ENCODE measurements around the gene MAGEA10.
"Not testable (repeated sequence)": the region's sequence is repeated elsewhere in the genome, so short reads cannot be mapped to it uniquely, and the experiment has no call there.

Gene MAGEA10

GRCh38 chrX:152138388-152138784, at the start of gene MAGEA10:
Gene MAGEA10, minus strand, starts transcription at chrX:152138577. Its CDS starts 2,957 bp downstream, at chrX:152135620.
- DNase-seq = no peak

DNA sequence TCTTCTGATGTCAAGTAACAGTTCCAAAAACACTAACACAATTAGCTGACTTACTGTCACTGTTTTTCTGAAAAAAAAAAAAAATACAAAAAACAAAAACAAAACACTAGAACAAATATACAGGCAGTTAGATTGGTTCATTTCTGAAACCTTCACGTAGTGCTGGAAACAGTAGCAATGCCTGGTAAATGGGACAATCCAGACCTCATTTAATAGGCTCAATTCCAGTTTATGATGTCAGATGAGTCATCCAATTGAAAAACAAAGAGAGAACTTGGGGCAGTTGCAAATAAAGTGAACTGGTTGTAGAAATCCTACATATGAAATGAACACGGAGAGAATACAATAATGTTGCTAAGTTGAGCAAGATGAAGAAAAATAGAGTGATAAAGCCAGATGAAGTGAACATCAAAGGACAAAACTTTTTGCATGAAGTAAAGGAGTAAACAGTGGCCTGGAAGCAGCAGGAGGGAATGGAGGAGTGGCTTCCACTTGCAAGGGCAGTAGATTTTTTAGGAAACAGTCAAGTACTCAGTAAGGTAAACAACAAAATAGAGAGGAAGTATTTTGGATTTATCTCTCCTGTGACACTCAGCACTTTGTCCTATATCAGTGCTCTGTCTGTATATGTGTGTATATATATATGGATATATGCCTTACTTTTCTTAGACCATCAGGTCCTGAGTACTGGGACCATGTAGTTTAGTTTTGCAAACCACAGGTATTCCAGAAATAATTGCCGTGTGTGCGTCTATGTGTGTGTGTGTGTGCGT, 39.3 kb upstream of the MAGEA10 start:
- DNase-seq = no peak

DNA sequence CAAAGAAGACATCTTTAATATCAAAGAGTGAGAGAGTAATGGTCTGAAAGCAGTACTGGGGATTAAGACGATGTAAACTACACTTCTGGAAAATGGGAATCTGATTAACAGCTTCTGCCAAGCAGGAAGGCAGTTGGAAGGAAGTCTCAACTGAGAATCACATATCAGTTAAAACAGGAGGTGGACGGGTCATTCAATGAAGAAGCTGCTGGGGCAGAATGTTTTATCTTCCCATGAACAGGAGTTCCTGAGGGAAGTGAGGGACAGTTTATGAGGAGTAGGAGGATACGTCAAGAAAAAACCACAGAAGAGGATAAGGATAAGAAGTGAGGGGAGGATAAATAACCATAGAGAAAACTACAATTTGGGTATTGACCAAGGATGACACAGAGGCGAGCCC, 38.7 kb upstream of the MAGEA10 start:
- DNase-seq = no peak

DNA sequence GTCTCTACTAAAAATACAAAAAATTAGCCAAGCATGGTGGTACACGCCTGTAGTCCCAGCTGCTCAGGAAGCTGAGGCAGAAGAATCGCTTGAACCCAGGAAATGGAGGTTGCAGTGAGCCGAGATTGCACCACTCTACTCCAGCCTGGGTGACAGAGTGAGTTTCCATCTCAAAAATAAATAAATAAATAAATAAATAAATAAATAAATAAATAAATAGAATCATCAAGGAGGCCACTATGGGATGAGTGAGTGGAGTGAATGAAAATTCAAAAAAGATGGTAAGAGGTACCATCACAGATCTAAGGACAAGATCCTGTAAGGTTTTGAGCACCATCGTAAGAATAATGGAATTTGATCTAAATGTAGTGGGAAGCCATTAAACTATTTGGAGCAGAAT, 37.5 kb upstream of the MAGEA10 start:
- DNase-seq = not testable (repeated sequence)

- DNase-seq = not testable (repeated sequence)
Observed at GRCh38 chrX:152173923-152174322, 35.5 kb upstream of the MAGEA10 start.

- DNase-seq = no peak
Observed at GRCh38 chrX:152170621-152171020, 32.2 kb upstream of the MAGEA10 start.

GRCh38 chrX:152165033-152165743, 26.8 kb upstream of the MAGEA10 start:
- no peak for DNase-seq

GRCh38 chrX:152157042-152157441, 18.7 kb upstream of the MAGEA10 start:
- DNase-seq = no peak

DNA sequence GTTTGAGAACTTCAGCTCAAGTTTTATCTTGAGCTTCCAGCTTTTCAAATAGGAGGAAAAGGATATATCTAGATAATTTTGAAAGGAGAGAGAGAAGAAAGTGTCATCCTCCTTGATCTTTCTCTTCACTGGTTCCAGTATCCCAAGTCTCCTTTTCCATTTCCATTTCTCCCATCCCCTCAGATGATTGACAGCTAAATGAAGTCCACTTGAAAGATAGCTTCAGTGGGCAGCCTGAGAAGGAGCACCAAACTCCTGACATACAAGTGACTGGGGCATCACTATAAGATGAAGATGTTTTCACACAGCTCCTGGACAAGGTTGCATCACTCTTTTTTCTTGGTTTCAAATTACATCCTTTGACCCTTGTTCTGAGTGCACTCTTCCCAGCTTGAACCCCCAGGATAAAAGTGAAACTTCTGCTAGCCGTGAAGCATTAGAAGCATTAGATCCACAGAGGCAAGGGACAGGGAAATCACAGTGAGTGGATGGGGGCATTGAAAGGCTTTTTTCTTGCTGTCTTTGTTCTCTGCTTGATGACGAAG, 17.5 kb upstream of the MAGEA10 start:
- DNase-seq = no peak

DNA sequence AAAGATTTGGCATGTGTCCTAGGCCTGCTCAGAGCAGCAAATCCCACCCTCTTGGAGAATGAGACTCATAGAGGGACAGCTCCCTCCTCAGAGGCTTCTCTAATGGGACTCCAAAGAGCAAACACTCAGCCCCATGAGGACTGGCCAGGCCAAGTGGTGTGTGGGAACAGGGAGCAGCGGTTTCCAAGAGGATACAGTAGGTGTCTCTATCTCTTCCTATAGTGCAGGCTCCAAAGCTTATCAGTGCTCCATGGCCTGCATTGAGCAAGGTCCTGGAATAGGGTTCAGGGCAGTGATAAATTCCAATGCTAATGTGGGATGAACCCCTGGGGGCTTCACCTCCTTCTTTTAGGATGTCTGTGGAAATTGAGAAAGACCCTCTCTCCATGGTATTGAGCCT, 15.7 kb upstream of the MAGEA10 start:
- DNase-seq = no peak

DNA sequence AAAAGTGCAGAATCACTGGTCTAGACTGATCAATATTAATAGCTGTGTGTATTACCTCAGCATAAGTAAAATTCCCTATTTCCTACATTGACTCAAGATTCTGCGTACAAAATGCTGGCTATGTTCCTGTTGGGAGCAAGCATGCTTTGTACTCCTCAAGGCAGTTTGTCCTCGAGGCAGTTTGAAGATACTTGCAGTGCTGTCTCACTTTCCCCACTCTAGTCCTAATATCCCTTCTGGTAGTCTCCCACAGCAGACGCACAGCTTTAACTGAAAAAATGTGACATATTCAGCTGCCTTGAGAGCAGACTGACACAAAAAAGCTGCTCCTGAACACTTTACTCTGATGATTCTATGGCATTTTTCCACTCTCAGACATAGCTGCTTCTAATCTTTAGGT, 12.9 kb upstream of the MAGEA10 start:
- DNase-seq = no peak

GRCh38 chrX:152149648-152150047, 11.3 kb upstream of the MAGEA10 start:
- no peak for DNase-seq

- no peak for DNase-seq
Observed at GRCh38 chrX:152139589-152139988, 1.2 kb upstream of the MAGEA10 start.

DNA sequence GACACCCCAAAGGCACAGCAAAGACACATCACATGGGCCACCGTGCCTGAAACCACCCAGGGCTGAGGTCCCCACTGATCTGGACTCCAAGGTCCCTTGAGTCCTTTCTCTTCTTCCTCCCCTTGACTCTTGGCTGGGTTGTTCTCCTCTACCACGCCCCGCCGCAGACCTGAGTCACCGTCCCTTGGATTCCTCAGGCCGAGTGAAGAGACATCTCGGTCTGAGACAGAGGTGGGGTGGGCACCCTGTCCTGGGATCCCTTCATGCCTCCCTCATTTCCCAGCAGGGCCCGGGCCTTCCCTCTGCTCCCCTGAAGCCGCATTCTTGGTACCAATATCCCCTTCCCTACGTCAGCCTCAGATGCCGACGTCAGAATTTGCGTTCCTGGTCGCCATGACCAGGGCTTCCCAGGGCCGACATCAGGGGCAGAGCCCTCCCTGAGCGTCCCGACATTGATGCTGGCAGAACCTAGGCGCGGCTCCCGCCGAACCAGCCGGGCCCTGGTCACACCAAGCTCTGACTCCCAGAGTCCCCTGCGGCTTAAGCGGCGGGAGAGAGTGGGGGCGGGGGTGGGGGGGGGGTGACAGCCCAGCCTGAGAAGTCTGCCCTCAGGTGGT, 498 bp downstream of the MAGEA10 start:
- no peak for DNase-seq

DNA sequence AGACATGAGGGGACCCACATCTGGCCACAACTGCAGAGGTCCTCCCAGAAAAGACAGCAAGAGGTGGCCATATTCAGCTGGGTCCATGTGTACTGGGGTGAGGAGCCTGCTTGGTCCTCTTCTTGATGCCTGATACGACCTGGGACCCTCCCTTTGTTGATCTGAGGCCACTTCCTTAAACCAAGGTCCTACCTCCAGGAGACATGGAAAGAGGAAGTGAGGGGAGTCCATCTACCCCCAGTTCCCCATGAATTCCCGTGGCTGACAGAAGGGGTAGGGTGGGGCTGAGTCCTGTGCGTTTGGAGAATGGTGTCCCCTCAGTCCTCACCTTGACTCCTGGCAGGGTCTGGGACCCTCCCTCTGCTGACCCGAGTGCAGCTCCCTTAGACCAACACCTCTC, 2.1 kb downstream of the MAGEA10 start:
- no peak for DNase-seq

GRCh38 chrX:152131525-152131924, 6.9 kb downstream of the MAGEA10 start:
- DNase-seq = no peak

GRCh38 chrX:152129069-152129844, 9.1 kb downstream of the MAGEA10 start:
- not testable (repeated sequence) for DNase-seq

DNA sequence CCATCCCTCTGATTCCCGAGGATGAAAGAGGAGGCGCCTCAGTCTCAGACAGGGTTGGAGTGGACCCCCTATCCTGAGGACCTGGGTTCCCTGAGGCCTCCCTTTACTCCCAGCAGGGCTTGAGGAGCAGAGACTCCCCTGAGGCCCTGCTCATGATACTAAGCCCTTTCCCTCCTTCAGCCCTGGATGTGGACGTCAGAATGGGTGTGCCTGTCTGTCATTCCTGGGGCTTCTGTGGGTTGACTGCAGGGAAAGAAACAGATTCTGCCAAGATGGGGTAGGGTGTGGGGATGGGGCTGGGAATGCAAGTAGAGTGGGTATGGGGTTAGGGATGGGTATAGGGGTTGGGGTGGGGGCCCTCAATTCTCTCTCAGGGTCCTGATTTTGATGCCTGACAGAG, 21.1 kb downstream of the MAGEA10 start:
- DNase-seq = no peak

- DNase-seq = no peak
Observed at GRCh38 chrX:152108527-152108926, 29.9 kb downstream of the MAGEA10 start.

GRCh38 chrX:152103866-152104265, 34.5 kb downstream of the MAGEA10 start:
- no peak for DNase-seq

DNA sequence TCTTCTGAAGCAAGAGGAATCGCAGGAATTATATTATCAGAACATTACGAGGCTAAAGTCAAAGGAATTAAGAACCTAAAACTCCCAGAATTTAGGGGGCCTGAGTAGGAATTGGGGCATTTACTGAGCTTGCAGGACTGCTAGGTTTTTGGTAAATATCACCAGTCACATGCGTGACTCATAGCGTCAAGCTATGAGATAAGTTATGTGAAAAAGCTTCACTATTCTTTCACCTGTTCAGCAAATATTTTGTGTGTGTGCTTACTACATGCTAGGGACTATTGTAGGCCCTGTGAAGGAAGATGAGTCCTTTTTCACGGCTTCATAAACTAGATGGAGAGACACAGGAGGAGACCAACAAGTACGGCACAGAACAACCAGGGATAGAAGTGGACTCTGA, 52.2 kb downstream of the MAGEA10 start:
- no peak for DNase-seq
